Bronchial epithelial cell (primary cell): ENCODE results near the gene OS9. TPM values are rescaled to one million over a fixed set of nuclear protein-coding genes. Genes with fewer than 3 reads are reported as not detected.

Source experiments
- DNase-seq: peaks from one replicate; pipeline ENCODE4 v3.0.0-alpha.2; 2010; ENCODE audit warnings: low read depth
- FAIRE-seq: peaks from 2 replicates; lab custom pipeline; 2011; peaks lifted over from hg19 to GRCh38; lab: Jason Lieb, UNC
- H3K27me3 ChIP-seq: 2 replicates; pipeline ENCODE4 v1.5.1; 2011; ENCODE audit warnings: low read length; ENCODE audit not compliant: control insufficient read depth, insufficient read depth
- H3K36me3 ChIP-seq: 2 replicates; pipeline ENCODE4 v1.5.1; 2011; ENCODE audit warnings: low read length; ENCODE audit not compliant: control insufficient read depth, insufficient read depth
- H3K4me3 ChIP-seq: 2 replicates; pipeline ENCODE4 v1.5.1; 2011; ENCODE audit warnings: mild to moderate bottlenecking, low read depth, low read length, control low read depth
- CTCF ChIP-seq: IDR thresholded peaks from 2 replicates; pipeline ENCODE4 v1.5.1; 2011; ENCODE audit warnings: mild to moderate bottlenecking, moderate library complexity, low read length, control low read depth, inconsistent platforms; ENCODE audit not compliant: insufficient read depth, severe bottlenecking
- total RNA-seq: library from RNA; depleted of rRNA; stranded (reverse); fragments of >200 nt; gene quantifications from 2 replicates; pipeline ENCODE4 v1.2.1, GENCODE V29; 2014

The OS9 gene
- total RNA-seq, 1 donor from 2014 or later, result 405 TPM

GRCh38 chr12:57729321-57729844 lies 35.5 kb downstream of the OS9 start:
- Histone ChIP-seq H3K4me3 (no peak overlapping the region), H3K27me3 (peaks cover 7% of the 10 kb centered on the region), H3K36me3 (no peaks in the 10 kb centered on the region)
- FAIRE-seq (no peak), DNase-seq (no peak)
- TF ChIP-seq CTCF, result no peak

GRCh38 chr12:57730336-57731067 lies 36.6 kb downstream of the OS9 start:
- H3K27me3 ChIP-seq, result peaks cover 13% of the 10 kb centered on the region
- no peak for FAIRE-seq
- no peak overlapping the region for H3K4me3 ChIP-seq
- no peaks in the 10 kb centered on the region for H3K36me3 ChIP-seq
- DNase-seq, result no peak
- TF ChIP-seq CTCF, result no peak

GRCh38 chr12:57731411-57732080 lies 37.6 kb downstream of the OS9 start:
- Histone ChIP-seq H3K4me3 (no peak overlapping the region), H3K27me3 (peaks cover 20% of the 10 kb centered on the region), H3K36me3 (no peaks in the 10 kb centered on the region)
- FAIRE-seq (no peak), DNase-seq (no peak)
- TF ChIP-seq CTCF, result no peak

- no peaks in the 10 kb centered on the region for H3K36me3 ChIP-seq
- FAIRE-seq (no peak), DNase-seq (no peak)
- H3K4me3 ChIP-seq, result no peak overlapping the region
- peaks cover 26% of the 10 kb centered on the region for H3K27me3 ChIP-seq
- TF ChIP-seq CTCF, result no peak
These were observed 38.3 kb downstream of the OS9 start for GRCh38 chr12:57732270-57732669.

GRCh38 chr12:57732726-57733593 lies 39.0 kb downstream of the OS9 start:
- no peak overlapping the region for H3K4me3 ChIP-seq
- TF ChIP-seq CTCF, result no peak
- DNase-seq (no peak), FAIRE-seq (no peak)
- peaks cover 29% of the 10 kb centered on the region for H3K27me3 ChIP-seq
- no peaks in the 10 kb centered on the region for H3K36me3 ChIP-seq
